CD4-positive, alpha-beta T cell treated with Interleukin-6 for 4 hours (primary cell): ENCODE measurements around the gene HSP90AB1.

Experiments used
- DNase-seq: peaks from one replicate; pipeline ENCODE4 v3.0.0-alpha.2; 2020; ENCODE audit warnings: mixed read lengths

The HSP90AB1 gene

DNA sequence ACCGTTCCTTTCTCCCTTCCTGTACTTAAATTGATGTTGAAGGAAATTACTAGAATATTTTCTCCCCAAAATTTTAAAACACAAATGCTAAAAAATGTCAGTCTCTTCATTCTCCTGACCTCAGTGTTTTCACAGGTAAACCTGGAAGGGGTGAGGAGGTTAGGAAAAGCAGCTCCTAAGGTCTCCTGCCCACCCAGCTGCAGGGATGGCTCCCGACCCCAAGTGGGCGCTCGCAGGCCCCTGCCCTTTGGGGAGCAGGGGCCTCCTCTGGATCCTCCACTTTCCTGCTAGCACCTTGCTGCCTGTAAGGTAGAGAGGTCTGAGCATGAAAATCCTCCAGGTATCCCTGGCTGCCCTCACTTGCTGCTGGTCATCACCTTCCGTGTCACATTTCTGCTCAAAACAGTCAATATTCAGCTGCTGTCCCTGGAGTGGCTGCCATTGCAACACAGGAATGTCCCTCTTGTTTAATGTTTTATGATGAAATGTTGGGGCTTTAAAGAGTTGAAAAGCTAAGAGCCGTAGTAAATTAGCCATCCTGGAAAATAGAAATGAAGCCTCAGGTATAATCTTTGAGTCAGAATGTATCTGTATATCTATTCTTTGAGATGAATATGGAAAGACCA, 10.9 kb upstream of the HSP90AB1 start:
- no peak for DNase-seq

DNA sequence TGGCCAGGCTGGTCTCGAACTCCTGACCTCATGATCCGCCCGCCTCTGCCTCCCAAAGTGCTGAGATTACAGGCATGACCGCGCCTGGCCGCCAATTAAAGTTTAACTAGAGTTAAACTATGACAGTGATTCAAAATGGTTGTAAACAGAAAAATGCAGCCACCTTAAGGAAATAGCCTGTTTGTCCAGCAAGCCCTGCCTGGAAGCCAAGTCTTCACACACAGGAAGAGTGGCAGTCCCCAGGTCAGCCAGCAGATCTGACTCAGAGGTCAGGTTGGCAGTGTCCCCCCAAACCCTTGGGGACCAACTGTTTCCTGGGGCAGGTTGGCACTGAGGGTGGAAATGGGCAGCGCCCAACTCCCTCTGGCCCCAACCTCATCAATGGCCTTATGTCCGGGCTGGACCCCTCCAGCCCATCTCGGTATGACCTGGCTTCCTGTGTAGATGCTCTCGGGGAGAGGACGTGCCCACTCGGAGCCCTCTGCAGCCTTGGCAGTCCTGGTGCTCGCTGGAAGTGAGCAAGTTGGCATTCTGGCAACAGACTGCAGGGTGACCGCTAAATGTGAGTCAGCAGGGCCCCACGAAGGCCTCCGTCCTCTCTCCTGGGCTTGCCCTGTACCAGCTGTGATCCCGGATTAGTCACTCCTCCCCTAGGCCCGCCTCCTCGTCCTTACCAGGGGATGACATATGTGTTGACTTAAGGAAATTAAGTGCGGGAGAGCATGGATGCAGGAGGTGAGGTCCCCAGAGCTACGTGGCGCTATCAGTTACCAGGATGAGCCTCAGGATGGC, 9.7 kb upstream of the HSP90AB1 start:
- DNase-seq: peak; percentile 86

GRCh38 chr6:44237813-44238433, 9.0 kb upstream of the HSP90AB1 start:
- peak; percentile 84 for DNase-seq

- DNase-seq: no peak
Measured at GRCh38 chr6:44238687-44239350, 8.1 kb upstream of the HSP90AB1 start.

DNA sequence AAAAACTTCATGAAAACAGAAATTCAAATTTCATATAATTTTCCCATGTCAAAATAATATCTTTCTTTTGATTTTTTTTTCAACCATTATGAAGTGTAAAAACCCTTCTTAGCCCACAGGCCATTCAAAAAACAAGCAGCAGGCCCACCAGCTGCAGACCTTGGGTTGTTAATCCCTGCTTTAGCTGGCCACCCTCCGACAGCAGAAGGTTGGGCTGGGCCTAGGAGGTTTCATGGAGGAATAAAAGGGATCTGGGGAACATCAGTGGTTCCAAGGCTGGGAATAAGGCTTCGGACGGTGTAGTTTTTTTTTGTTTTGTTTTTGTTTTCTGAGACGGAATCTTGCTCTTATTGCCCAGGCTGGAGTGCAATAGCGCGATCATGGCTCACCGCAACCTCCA, 3.6 kb upstream of the HSP90AB1 start:
- DNase-seq: no peak

DNA sequence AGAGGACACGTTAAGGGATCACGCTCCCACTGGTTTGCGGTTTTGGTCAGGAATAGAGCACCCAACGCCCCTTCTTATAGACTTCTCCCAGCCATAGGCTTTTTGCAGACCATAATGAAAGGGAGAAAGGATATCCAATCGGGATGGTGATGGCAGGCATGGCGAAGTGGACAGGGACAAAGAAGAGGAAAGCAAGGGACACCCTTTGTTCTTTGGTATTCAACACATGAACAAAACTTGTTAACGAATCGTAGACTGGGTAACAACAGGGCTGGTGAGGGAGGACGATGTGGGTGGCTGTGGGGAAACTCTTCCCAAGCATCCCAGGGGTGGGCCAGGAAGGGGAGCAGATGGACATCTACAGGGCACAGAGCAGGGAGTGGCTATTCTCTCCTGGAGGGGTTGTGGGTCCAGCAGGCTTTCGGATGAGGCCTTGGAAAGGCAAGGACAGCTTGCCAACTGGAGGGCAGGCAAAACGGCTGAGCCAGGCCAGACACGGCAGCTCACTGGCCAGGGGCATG, 1.4 kb upstream of the HSP90AB1 start:
- DNase-seq: no peak

DNA sequence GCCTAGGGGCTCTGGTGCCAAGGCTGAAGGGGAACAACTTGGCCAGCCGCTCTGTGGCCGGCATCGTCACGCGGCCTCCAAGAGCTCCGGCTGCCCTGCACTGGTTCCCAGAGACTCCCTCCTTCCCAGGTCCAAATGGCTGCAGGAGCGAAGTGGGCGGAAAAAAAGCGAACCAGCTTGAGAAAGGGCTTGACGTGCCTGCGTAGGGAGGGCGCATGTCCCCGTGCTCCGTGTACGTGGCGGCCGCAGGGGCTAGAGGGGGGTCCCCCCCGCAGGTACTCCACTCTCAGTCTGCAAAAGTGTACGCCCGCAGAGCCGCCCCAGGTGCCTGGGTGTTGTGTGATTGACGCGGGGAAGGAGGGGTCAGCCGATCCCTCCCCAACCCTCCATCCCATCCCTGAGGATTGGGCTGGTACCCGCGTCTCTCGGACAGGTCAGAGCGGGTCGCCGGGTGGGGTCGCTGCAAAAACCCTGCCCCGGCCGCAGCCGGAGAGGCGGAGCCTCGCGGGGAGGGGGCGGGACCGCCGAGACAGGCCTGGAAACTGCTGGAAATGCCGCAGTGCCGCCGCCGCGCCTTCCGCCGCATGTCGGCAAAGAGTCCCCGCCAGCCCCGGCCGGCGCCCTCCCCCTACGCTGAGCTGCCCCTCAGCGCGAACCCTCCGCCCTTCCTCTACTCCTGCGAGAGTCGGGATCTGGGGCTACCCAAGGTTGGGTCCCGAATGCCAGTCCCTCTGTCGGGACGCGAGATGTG, 814 bp upstream of the HSP90AB1 start:
- DNase-seq: peak; percentile 88

DNA sequence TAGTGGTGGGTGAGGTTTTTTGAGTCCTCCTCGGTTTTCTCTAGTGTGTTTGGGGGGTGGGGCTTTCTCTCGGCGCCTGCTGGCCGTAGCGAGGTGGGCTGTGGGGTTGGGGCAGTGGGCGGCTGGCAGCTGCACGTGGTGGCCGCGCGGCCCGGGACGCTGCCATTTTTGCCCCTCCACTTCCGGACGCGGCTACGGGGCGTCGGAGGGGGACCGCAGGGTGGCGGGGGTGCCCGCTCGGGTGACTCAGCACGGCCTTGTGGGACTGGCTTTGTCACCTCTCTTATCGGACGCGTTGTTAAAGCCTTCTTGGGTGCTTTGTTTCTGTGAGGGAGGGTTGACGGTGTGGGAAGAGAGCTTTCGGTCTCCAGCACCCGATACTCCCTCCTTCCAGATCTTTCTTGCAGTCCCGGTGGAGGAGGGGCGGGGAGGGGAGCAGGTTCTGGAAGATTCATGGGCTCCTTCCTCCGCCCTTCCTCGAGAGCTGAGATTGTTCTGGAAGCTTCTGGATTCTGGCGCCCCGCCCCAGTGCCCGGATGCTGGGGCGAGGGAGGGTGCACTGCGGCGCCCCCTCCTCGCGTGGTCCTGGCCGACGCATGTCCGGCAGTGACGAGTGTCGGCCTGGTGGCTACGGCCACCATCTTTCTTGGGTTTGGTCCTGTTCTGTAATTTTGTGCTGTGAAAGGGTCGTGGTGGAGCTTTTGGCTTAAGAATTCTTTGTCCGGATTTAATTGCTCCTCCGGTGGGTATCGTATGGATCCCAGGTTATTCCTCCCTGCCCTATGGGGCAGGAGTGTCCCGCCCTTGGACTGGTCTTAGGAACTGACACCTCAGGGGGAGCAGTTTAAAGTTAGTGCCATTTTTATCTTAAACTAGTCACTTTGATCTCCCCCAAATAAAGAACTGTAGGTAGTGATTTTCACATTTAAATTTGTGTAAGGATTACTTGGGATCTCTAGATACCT, 719 bp downstream of the HSP90AB1 start:
- peak; percentile 90 for DNase-seq

DNA sequence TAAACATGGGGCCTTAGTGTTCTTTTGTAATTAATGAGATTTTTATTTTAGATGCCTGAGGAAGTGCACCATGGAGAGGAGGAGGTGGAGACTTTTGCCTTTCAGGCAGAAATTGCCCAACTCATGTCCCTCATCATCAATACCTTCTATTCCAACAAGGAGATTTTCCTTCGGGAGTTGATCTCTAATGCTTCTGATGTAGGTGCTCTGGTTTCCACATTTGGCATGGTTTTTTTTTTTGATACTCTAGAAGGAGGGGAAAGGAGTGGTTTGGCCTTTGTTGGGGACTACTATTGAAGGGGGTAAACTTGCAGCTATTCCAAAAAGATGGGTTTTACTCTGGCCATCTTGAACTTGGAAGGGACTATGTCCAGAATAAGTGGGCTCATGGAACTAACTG, 1.7 kb downstream of the HSP90AB1 start:
- DNase-seq: no peak

DNA sequence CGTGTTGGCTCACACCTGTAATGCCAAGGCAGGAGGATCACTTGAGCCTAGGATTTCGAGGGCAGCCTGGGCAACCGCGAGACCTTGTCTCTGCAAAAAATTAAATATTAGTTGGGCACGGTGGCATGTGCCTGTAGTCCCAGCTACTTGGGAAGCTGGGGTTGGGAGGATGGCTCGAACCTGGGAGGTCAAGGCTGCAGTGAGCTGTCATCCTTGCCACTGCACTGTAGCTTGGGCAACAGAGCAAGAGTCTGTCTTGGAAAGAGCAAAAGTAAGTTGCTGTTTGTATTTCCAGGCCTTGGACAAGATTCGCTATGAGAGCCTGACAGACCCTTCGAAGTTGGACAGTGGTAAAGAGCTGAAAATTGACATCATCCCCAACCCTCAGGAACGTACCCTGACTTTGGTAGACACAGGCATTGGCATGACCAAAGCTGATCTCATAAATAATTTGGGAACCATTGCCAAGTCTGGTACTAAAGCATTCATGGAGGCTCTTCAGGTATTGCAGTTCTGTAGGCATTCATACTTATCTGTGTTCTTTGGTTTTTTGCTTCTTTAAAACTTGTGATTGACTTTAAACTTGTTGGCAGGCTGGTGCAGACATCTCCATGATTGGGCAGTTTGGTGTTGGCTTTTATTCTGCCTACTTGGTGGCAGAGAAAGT, 2.3 kb downstream of the HSP90AB1 start:
- no peak for DNase-seq

DNA sequence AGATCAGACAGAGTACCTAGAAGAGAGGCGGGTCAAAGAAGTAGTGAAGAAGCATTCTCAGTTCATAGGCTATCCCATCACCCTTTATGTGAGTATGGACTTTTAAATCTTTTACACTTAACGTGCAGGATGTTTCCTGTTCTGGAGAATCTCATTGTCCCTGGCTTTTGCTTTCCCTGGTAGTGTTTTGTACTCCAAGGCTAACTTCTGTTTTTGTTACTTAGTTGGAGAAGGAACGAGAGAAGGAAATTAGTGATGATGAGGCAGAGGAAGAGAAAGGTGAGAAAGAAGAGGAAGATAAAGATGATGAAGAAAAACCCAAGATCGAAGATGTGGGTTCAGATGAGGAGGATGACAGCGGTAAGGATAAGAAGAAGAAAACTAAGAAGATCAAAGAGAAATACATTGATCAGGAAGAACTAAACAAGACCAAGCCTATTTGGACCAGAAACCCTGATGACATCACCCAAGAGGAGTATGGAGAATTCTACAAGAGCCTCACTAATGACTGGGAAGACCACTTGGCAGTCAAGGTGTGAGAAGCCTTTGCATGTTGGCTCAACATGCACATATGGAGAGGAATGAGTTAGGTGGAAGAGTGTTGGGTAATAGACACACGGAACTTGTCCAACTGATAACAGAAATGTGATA, 3.3 kb downstream of the HSP90AB1 start:
- DNase-seq: no peak

DNA sequence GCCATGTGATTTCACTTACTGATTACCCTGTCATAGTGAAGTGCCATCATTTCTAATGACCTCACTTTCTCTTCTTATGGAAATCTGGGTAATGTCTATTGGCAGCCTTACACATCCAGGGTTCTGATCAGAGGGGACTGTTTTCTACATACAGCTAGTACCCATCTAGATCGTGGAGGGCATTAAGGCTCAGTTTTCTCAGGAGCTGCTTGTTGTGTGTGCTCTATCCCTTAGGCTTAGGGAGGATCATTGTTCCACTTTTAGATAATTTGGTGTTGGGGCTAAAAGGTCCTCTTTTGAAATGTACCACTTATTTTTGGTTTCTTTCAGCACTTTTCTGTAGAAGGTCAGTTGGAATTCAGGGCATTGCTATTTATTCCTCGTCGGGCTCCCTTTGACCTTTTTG, 3.8 kb downstream of the HSP90AB1 start:
- DNase-seq: no peak

DNA sequence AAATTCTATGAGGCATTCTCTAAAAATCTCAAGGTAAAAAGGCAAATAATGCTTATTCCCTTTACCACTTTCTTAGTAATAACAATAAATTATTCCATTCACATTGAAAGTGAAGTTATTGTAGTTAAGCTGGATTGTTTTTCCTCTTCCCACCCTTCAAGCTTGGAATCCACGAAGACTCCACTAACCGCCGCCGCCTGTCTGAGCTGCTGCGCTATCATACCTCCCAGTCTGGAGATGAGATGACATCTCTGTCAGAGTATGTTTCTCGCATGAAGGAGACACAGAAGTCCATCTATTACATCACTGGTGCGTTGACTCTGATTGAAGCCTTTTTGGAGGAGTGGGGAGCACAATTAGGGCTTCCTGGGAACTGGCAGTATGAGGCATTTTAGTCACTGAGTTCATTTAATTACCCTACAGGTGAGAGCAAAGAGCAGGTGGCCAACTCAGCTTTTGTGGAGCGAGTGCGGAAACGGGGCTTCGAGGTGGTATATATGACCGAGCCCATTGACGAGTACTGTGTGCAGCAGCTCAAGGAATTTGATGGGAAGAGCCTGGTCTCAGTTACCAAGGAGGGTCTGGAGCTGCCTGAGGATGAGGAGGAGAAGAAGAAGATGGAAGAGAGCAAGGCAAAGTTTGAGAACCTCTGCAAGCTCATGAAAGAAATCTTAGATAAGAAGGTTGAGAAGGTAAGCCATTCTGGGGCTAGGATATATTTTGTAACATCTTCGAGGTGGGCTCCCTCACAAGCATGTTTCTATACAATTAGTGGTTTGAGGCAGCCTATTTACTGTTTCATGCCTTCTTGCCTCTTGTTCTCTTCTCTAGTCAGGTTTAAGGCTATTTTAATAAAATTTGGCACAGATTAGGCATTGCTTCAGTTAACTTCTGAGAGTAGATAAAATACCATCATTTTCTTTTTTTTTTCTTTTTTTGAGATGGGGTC, 4.9 kb downstream of the HSP90AB1 start:
- DNase-seq: no peak

GRCh38 chr6:44253307-44254101, 6.6 kb downstream of the HSP90AB1 start:
- peak; percentile 68 for DNase-seq

- DNase-seq: no peak
Measured at GRCh38 chr6:44254191-44255104, 7.5 kb downstream of the HSP90AB1 start.

DNA sequence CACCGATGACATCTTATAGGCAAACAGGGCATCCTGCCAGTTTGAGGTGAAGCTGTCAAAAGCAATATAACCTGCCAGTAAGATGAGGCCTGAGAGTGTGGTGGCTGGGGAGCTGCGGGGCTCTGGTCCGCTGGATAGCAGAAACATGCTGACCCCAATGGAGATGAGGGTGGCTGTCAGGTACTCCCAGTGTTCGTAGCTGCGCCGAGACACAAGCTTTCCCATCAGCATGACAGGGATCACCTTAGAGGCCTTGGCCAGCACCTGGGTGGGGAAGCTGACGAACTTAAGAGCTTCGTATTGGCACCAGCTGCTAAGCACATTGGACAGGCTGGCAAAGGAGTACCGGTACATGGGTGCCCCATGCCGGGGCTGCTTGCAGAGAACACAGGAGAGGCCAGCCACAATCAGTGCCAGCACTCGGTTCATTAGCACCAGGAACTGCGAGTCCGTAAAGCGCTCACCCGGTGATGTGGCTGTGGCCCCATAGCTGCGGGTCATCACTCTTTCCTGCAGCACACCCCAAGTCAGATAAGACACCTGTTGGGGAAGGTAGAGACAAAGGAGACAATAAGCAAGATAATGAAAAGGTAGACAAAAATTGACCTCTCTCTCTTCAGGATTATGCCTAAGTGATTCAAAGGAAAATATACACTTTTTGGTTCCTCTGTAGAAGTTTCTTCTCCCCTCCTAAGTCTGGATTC, 8.4 kb downstream of the HSP90AB1 start:
- no peak for DNase-seq
